NCI-H446 treated with DMSO at 0.1 percent for 48 hours (cell line): ENCODE data around the gene DDAH1.
A peak's percentile ranks its signal among the peaks of the same experiment; 100 is the strongest.
"Not testable (repeated sequence)": the region's sequence is repeated elsewhere in the genome, so short reads cannot be mapped to it uniquely, and the experiment has no call there.

ENCODE experiments used
- DNase-seq: peaks from one replicate; lab custom pipeline; 2025; lab: John Stamatoyannopoulos, UW

Gene DDAH1

GRCh38 chr1:85465099-85465785, at the start of gene DDAH1:
DDAH1 (minus strand) TSS chr1:85465159; CDS start chr1:85465045, 114 bp downstream.
- DNase-seq = peak; percentile 48

GRCh38 chr1:85513998-85514397, 49.0 kb upstream of the DDAH1 start:
- DNase-seq = not testable (repeated sequence)

GRCh38 chr1:85504417-85504816, 39.5 kb upstream of the DDAH1 start:
- no peak for DNase-seq

GRCh38 chr1:85502625-85503083, 37.7 kb upstream of the DDAH1 start:
- DNase-seq = peak; percentile 18

GRCh38 chr1:85502171-85502570, 37.2 kb upstream of the DDAH1 start:
- no peak for DNase-seq

- DNase-seq = no peak
These were observed 36.5 kb upstream of the DDAH1 start for GRCh38 chr1:85501355-85501898.

- DNase-seq = no peak
These were observed 32.1 kb upstream of the DDAH1 start for GRCh38 chr1:85496941-85497582.

GRCh38 chr1:85495556-85495955, 30.6 kb upstream of the DDAH1 start:
- DNase-seq = peak; percentile 1

GRCh38 chr1:85494904-85495266, 29.9 kb upstream of the DDAH1 start:
- no peak for DNase-seq

GRCh38 chr1:85494074-85494903, 29.3 kb upstream of the DDAH1 start:
- DNase-seq = no peak

GRCh38 chr1:85490270-85490985, 25.5 kb upstream of the DDAH1 start:
- DNase-seq = no peak

- no peak for DNase-seq
These were observed 23.2 kb upstream of the DDAH1 start for GRCh38 chr1:85488126-85488525.

GRCh38 chr1:85485516-85485915, 20.6 kb upstream of the DDAH1 start:
- DNase-seq = no peak

GRCh38 chr1:85484716-85485115, 19.8 kb upstream of the DDAH1 start:
- DNase-seq = no peak

GRCh38 chr1:85484264-85484663, 19.3 kb upstream of the DDAH1 start:
- no peak for DNase-seq

GRCh38 chr1:85481688-85482087, 16.7 kb upstream of the DDAH1 start:
- no peak for DNase-seq

GRCh38 chr1:85480566-85480965, 15.6 kb upstream of the DDAH1 start:
- DNase-seq = no peak

GRCh38 chr1:85479491-85479890, 14.5 kb upstream of the DDAH1 start:
- DNase-seq = no peak

GRCh38 chr1:85478366-85478765, 13.4 kb upstream of the DDAH1 start:
- DNase-seq = no peak

- no peak for DNase-seq
These were observed 10.1 kb upstream of the DDAH1 start for GRCh38 chr1:85475055-85475454.

GRCh38 chr1:85473390-85473789, 8.4 kb upstream of the DDAH1 start:
- no peak for DNase-seq

GRCh38 chr1:85471558-85471957, 6.6 kb upstream of the DDAH1 start:
- no peak for DNase-seq
